HG02970 (cell line): Measurements from ENCODE around the gene NIP7.

Experiments used
- ATAC-seq: cut with Tn5 transposase; IDR thresholded peaks from one replicate; pipeline ENCODE4 v1.9.1; 2021; ENCODE audit warnings: mild to moderate bottlenecking, moderate library complexity, moderate number of reproducible peaks; ENCODE audit not compliant: unreplicated experiment, low FRiP score

Gene NIP7

GRCh38 chr16:69318177-69318910 lies 21.2 kb upstream of the NIP7 start:
- ATAC-seq: no peak

GRCh38 chr16:69318911-69319289 lies 20.7 kb upstream of the NIP7 start:
- ATAC-seq: no peak

- ATAC-seq: no peak
Measured at GRCh38 chr16:69319381-69319780, 20.2 kb upstream of the NIP7 start.

- no peak for ATAC-seq
Measured at GRCh38 chr16:69319826-69320739, 19.5 kb upstream of the NIP7 start.

- no peak for ATAC-seq
Measured at GRCh38 chr16:69320740-69321073, 18.9 kb upstream of the NIP7 start.

GRCh38 chr16:69321080-69321479 lies 18.5 kb upstream of the NIP7 start:
- ATAC-seq: no peak

- no peak for ATAC-seq
Measured at GRCh38 chr16:69322343-69322742, 17.2 kb upstream of the NIP7 start.

- no peak for ATAC-seq
Measured at GRCh38 chr16:69323415-69323814, 16.2 kb upstream of the NIP7 start.

GRCh38 chr16:69324013-69324531 lies 15.5 kb upstream of the NIP7 start:
- no peak for ATAC-seq

GRCh38 chr16:69324585-69325253 lies 14.9 kb upstream of the NIP7 start:
- no peak for ATAC-seq

GRCh38 chr16:69325784-69326171 lies 13.8 kb upstream of the NIP7 start:
- no peak for ATAC-seq

GRCh38 chr16:69326172-69326873 lies 13.2 kb upstream of the NIP7 start:
- ATAC-seq: no peak

GRCh38 chr16:69327585-69328310 lies 11.8 kb upstream of the NIP7 start:
- no peak for ATAC-seq

GRCh38 chr16:69328854-69329316 lies 10.7 kb upstream of the NIP7 start:
- no peak for ATAC-seq

- ATAC-seq: peak; percentile 30
Measured at GRCh38 chr16:69329369-69330285, 9.9 kb upstream of the NIP7 start.

- ATAC-seq: peak; percentile 92
Measured at GRCh38 chr16:69330286-69331109, 9.1 kb upstream of the NIP7 start, which contains the start of gene PDF. PDF (minus strand) TSS chr16:69330588; CDS start chr16:69330570, 18 bp downstream.

- ATAC-seq: no peak
Measured at GRCh38 chr16:69334696-69335095, 4.9 kb upstream of the NIP7 start.
